Upper lobe of right lung (tissue), 1 donor: ENCODE measurements around the gene TRDMT1. TPM values are rescaled to one million over a fixed set of nuclear protein-coding genes. Genes with fewer than 3 reads are reported as not detected.

Experiments used
- ATAC-seq: fragments of 200-7000 bp; cut with Tn5 transposase; one replicate; pipeline ENCODE4 v1.9.1; 2020; ENCODE audit warnings: mild to moderate bottlenecking, moderate library complexity
- DNase-seq: peaks from one replicate; pipeline ENCODE4 v3.0.0-alpha.2; 2020
- H3K27ac ChIP-seq: fragments of 200-600 bp; one replicate; pipeline ENCODE4 v1.8.0; 2022
- H3K27me3 ChIP-seq: fragments of 200-600 bp; one replicate; pipeline ENCODE4 v1.8.0; 2022; ENCODE audit warnings: mild to moderate bottlenecking
- H3K36me3 ChIP-seq: fragments of 200-600 bp; one replicate; pipeline ENCODE4 v1.8.0; 2022
- H3K4me1 ChIP-seq: fragments of 200-600 bp; one replicate; pipeline ENCODE4 v1.8.0; 2022
- H3K4me3 ChIP-seq: fragments of 200-600 bp; one replicate; pipeline ENCODE4 v1.8.0; 2022; ENCODE audit warnings: mild to moderate bottlenecking
- H3K9me3 ChIP-seq: fragments of 200-600 bp; one replicate; pipeline ENCODE4 v1.8.0; 2022
- CTCF ChIP-seq: fragments of 200-600 bp; IDR thresholded peaks from one replicate; pipeline ENCODE4 v1.8.0; 2022; ENCODE audit warnings: antibody characterized with exemption
- intact Hi-C: fragments of 100-400 bp; cut with DNase I; formaldehyde crosslinking; loops from one replicate; pipeline ENCODE4 v1.11.0; 2022
- total RNA-seq: library from RNA; stranded (reverse); fragmentation: NEBNext Ultra II Directional; extraction: Animal tissue kit (Norgen Biotek cat#: 25700); gene quantifications from one replicate; pipeline ENCODE4 v1.2.1, GENCODE V29; 2021
- donor health status: DM: no; HTN: yes; CAD: no; lungs with severe emphysema.

Gene TRDMT1
- total RNA-seq, 1 donor from 2014 or later, result 9.2 TPM

- H3K36me3 ChIP-seq, result no peaks in the 10 kb centered on the region
- peak overlapping the region; percentile 65 for H3K4me3 ChIP-seq
- intact Hi-C loops, result no loop called here
- DNase-seq (no peak), ATAC-seq (no peak)
- no peaks in the 10 kb centered on the region for H3K9me3 ChIP-seq
- peak overlapping the region; percentile 96 for H3K27ac ChIP-seq
- H3K27me3 ChIP-seq, result no peaks in the 10 kb centered on the region
- peaks cover 11% of the 10 kb centered on the region for H3K4me1 ChIP-seq
- no peak for TF ChIP-seq CTCF
Measured at GRCh38 chr10:17199351-17199804, 2.1 kb downstream of the TRDMT1 start.

- peaks cover 11% of the 10 kb centered on the region for H3K4me1 ChIP-seq
- no peaks in the 10 kb centered on the region for H3K27me3 ChIP-seq
- H3K36me3 ChIP-seq, result no peaks in the 10 kb centered on the region
- no peak for DNase-seq
- no peak for ATAC-seq
- TF ChIP-seq CTCF, result no peak
- no peak overlapping the region for H3K27ac ChIP-seq
- intact Hi-C loops, result no loop called here
- no peak overlapping the region for H3K4me3 ChIP-seq
- H3K9me3 ChIP-seq, result no peaks in the 10 kb centered on the region
Measured at GRCh38 chr10:17196573-17196972, 4.9 kb downstream of the TRDMT1 start.

- DNase-seq, result no peak
- no peaks in the 10 kb centered on the region for H3K9me3 ChIP-seq
- no peak for ATAC-seq
- no peak overlapping the region for H3K27ac ChIP-seq
- intact Hi-C loops, result no loop called here
- no peak for TF ChIP-seq CTCF
- H3K4me3 ChIP-seq, result no peak overlapping the region
- H3K4me1 ChIP-seq, result peaks cover 11% of the 10 kb centered on the region
- H3K27me3 ChIP-seq, result no peaks in the 10 kb centered on the region
- H3K36me3 ChIP-seq, result no peaks in the 10 kb centered on the region
Measured at GRCh38 chr10:17196045-17196444, 5.4 kb downstream of the TRDMT1 start.

- no peak overlapping the region for H3K4me3 ChIP-seq
- no peaks in the 10 kb centered on the region for H3K36me3 ChIP-seq
- H3K4me1 ChIP-seq, result peaks cover 11% of the 10 kb centered on the region
- H3K9me3 ChIP-seq, result no peaks in the 10 kb centered on the region
- no peak for TF ChIP-seq CTCF
- ATAC-seq, result no peak
- no peaks in the 10 kb centered on the region for H3K27me3 ChIP-seq
- H3K27ac ChIP-seq, result no peak overlapping the region
- DNase-seq, result no peak
- intact Hi-C loops, result no loop called here
Measured at GRCh38 chr10:17195083-17195482, 6.4 kb downstream of the TRDMT1 start.

GRCh38 chr10:17190602-17191001, 10.9 kb downstream of the TRDMT1 start:
- no peak for TF ChIP-seq CTCF
- H3K36me3 ChIP-seq, result no peaks in the 10 kb centered on the region
- no peaks in the 10 kb centered on the region for H3K27me3 ChIP-seq
- H3K4me1 ChIP-seq, result no peaks in the 10 kb centered on the region
- DNase-seq (no peak), ATAC-seq (no peak)
- H3K9me3 ChIP-seq, result no peaks in the 10 kb centered on the region
- no peak overlapping the region for H3K4me3 ChIP-seq
- no peak overlapping the region for H3K27ac ChIP-seq
- intact Hi-C loops, result no loop called here

GRCh38 chr10:17188644-17189172, 12.8 kb downstream of the TRDMT1 start:
- ATAC-seq, result no peak
- intact Hi-C loops, result no loop called here
- no peak overlapping the region for H3K4me3 ChIP-seq
- no peak overlapping the region for H3K27ac ChIP-seq
- no peaks in the 10 kb centered on the region for H3K27me3 ChIP-seq
- no peaks in the 10 kb centered on the region for H3K36me3 ChIP-seq
- DNase-seq, result no peak
- no peak for TF ChIP-seq CTCF
- H3K4me1 ChIP-seq, result no peaks in the 10 kb centered on the region
- no peaks in the 10 kb centered on the region for H3K9me3 ChIP-seq
